ENCODE data around the gene TCP11X2.
"Not testable (repeated sequence)": the region's sequence is repeated elsewhere in the genome, so short reads cannot be mapped to it uniquely, and the experiment has no call there.

TCP11X2 gene

GRCh38 chrX:102471762-102472220, at the start of gene TCP11X2:
Gene TCP11X2 (minus strand): TSS chrX:102471812.
- DNase-seq (ENCODE audit: low spot score) = not testable (repeated sequence)

DNA sequence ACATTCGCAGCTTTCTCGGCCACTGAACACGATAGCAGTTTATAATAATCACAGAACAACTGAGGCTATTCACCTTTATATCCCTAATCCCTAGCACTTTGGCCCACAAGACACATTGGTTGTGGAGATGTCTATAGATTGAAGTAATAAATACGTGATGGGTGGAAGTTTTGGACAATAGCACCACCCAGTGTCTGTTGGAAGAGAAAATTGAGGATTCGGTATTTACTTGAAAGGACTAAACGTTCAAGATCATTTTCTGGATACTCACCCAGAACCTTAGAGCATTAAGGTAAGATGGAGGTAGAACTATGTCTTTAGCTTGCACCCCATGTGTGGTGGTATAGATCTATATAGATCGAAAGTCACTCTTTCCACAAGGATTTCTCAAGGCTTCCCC, 45.7 kb upstream of the TCP11X2 start:
- DNase-seq (ENCODE audit: low spot score) = no peak

DNA sequence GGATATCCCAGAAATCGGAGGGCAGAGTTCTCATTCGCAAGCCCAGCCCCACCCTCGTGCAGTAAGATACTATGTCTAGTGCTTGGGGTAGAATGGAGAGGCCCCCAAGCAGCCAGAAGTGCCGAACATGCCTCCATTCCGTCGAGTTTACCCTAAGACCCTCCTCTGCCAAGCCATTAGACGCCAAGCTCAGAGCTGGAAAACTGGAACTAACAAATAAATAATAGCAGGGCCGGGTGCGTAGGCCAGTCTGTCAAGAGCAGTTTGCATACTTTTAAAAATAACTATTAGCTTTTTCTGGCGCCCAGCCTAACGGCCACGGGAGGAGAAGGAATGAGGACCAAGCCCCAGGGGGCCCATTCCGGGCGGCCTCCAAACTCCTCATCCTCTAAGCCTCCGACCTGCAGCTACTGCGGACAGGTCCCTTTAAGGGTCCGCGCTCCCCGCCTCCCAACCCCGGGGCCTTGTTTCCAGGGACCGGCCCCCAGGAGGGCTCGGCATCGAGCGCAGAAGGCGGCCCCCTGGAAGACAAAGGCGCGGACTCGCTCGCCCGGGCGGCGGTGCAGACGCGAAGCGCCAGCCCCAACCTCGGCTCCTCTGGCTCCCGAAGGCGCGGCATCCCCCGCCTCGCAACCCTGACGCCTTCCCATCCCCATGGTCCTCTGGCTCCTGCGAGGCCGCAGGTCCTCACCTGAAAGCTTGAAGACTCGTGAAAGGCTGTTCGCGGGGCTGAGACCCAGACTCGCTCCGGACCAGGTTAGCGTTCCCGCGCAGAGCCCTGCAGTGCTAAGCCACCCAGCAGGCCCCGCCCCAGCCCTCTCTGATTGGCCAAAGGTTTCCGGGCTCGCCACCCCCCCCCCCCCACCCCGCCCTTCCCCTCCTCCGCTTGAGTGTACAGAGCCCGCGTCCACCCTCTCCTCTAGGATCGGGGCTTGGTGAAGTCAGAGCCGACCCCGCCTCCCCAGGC, 44.6 kb upstream of the TCP11X2 start, which contains the start of gene TMSB15A:
Gene TMSB15A (minus strand): TSS at position 765 of the 967 bp plus-strand sequence.
- peak; percentile 60 for DNase-seq (ENCODE audit: low spot score)

DNA sequence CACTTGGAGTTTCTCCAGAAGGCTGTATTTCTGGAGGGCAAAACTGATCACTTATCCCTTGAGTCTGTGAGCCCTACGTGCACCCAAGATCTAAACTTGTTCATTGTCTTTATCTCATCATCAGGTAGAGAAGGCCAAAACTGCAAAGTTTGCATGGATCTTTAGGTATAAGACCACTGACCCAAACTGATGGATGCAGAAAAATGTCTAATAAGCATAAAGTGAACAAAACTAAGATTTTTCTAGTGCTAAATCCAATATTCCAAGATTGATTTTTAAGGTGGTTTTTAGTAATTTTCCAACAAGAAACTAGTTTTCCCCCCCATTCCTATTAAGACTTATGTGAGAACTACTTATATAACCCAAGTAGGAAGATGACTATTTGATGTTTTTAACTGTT, 42.9 kb upstream of the TCP11X2 start:
- no peak for DNase-seq (ENCODE audit: low spot score)

- DNase-seq (ENCODE audit: low spot score) = no peak
Observed at GRCh38 chrX:102498732-102499131, 27.1 kb upstream of the TCP11X2 start.

GRCh38 chrX:102491766-102492165, 20.2 kb upstream of the TCP11X2 start:
- DNase-seq (ENCODE audit: low spot score) = no peak

DNA sequence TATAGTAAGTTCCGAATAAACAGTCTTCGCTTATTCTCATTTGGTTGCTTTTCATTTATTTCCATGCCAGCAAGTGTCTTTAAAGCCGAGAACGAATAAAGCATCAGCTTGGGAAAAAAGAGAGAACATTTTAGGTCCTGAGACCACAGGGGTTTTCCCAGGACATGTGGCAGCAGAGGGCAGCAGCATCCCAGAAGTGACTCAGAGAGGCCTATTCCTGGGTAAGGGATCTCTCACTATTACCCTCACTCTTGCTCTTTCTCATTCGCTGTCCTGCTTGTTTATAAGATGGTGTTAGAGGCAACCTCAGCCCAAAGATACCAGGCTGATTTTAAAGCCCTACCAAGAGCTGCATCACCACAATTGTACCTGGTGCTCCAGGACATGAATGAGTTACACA, 7.2 kb upstream of the TCP11X2 start:
- DNase-seq (ENCODE audit: low spot score) = not testable (repeated sequence)

DNA sequence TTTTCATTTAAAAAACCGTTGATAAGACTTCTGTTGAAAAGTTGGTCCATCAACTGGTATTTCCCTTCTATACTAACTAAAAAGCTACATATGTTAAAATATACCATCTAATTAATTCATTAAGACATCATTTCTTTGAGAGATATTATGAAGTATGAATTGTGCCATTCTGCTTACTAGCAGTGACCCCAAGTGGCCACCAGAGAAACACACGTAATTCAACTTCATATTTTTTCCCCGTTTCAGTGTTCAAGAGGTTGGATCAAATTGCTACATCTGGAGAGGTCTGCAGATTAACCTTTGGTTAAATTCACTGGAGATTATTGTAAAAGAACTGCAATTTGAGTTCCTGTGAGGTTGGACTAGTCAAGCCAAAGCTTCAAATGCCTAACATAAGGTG, 1.4 kb downstream of the TCP11X2 start:
- DNase-seq (ENCODE audit: low spot score) = not testable (repeated sequence)

- DNase-seq (ENCODE audit: low spot score) = not testable (repeated sequence)
Observed at GRCh38 chrX:102458615-102459014, 13.0 kb downstream of the TCP11X2 start.

- DNase-seq (ENCODE audit: low spot score) = not testable (repeated sequence)
Observed at GRCh38 chrX:102439908-102440307, 31.7 kb downstream of the TCP11X2 start, which contains the start of gene NXF2B. Gene NXF2B (minus strand): TSS chrX:102440008. CDS start chrX:102380036, 59,972 bp downstream.

GRCh38 chrX:102414493-102414892, 57.1 kb downstream of the TCP11X2 start:
- DNase-seq (ENCODE audit: low spot score) = not testable (repeated sequence)

All from hepatic stellate cell (primary cell).